H1 (cell line): ENCODE measurements around the gene NPPA. TPM values are rescaled to one million over a fixed set of nuclear protein-coding genes. Genes with fewer than 3 reads are reported as not detected.

Experiments
- CTCF ChIA-PET: fragments of 300-600 bp; sonication (Branson Sonifier 250); formaldehyde crosslinking; loops from one replicate; lab custom pipeline; 2021; ENCODE audit not compliant: partially characterized antibody; lab: Charles Lee
- POLR2A ChIA-PET: fragments of 300-600 bp; sonication (Branson Sonifier 250); formaldehyde crosslinking; loops from one replicate; lab custom pipeline; 2021; ENCODE audit warnings: inconsistent platforms; ENCODE audit not compliant: partially characterized antibody; lab: Charles Lee
- DNase-seq, 2 experiments: peaks; one replicate each; pipeline versions ENCODE4 v3.0.0 to v3.0.0-alpha.2; 2010 to 2022; ENCODE audit warnings: low spot score in 2 of 2, low read depth in 1 of 2, mixed read lengths in 1 of 2
- FAIRE-seq: peaks from 2 replicates; lab custom pipeline; 2011; peaks lifted over from hg19 to GRCh38; lab: Jason Lieb, UNC
- H2AFZ ChIP-seq: 2 replicates; pipeline ENCODE4 v1.8.1; 2012; ENCODE audit warnings: low read length, inconsistent platforms
- H2AK5ac ChIP-seq: 2 replicates; pipeline ENCODE4 v1.6.1; 2013; ENCODE audit warnings: low read depth, low read length
- H2BK120ac ChIP-seq: replicated peaks from 2 replicates; pipeline ENCODE3; 2013; ENCODE audit warnings: low read depth, low read length, inconsistent platforms
- H2BK12ac ChIP-seq: 2 replicates; pipeline ENCODE4 v1.6.1; 2013; ENCODE audit warnings: low read depth, low read length
- H2BK15ac ChIP-seq: 2 replicates; pipeline ENCODE4 v1.6.1; 2013; ENCODE audit warnings: low read length
- H2BK20ac ChIP-seq: 2 replicates; pipeline ENCODE4 v1.6.1; 2013; ENCODE audit warnings: low read length
- H2BK5ac ChIP-seq: 2 replicates; pipeline ENCODE4 v1.6.1; 2013; ENCODE audit warnings: low read depth, low read length
- H3K14ac ChIP-seq: 2 replicates; pipeline ENCODE4 v1.6.1; 2013; ENCODE audit warnings: inconsistent platforms; ENCODE audit not compliant: insufficient read length
- H3K18ac ChIP-seq: 2 replicates; pipeline ENCODE4 v1.6.1; 2013; ENCODE audit warnings: low read length; ENCODE audit errors: extremely low read depth
- H3K23ac ChIP-seq: 2 replicates; pipeline ENCODE4 v1.6.1; 2013; ENCODE audit warnings: inconsistent platforms; ENCODE audit not compliant: insufficient read length
- H3K23me2 ChIP-seq: 2 replicates; pipeline ENCODE4 v1.6.1; 2013; ENCODE audit warnings: low read depth, low read length
- H3K27ac ChIP-seq: 2 replicates; pipeline ENCODE4 v1.6.1; 2011; ENCODE audit warnings: low read depth, low read length, inconsistent platforms
- H3K27me3 ChIP-seq, 4 experiments: replicated peaks in 1 of 4; 1 replicate in 1 of 4; 2 replicates in 3 of 4; pipeline versions ENCODE4 v1.6.1 to v1.8.1; 2011 to 2013; ENCODE audit warnings: low read length in 3 of 4, mild to moderate bottlenecking in 3 of 4, inconsistent platforms in 2 of 4, mixed read lengths in 2 of 4, moderate library complexity in 1 of 4; ENCODE audit not compliant: control insufficient read depth in 3 of 4, insufficient read depth in 3 of 4; ENCODE audit errors: extremely low read depth in 1 of 4
- H3K36me3 ChIP-seq, 4 experiments: 2 replicates each; pipeline versions ENCODE4 v1.6.1 to v1.8.1; 2011 to 2013; ENCODE audit warnings: mild to moderate bottlenecking in 4 of 4, low read length in 3 of 4, moderate library complexity in 2 of 4, control low read depth in 1 of 4, inconsistent platforms in 1 of 4; ENCODE audit not compliant: insufficient read depth in 4 of 4, control insufficient read depth in 2 of 4
- H3K4ac ChIP-seq: replicated peaks from 2 replicates; pipeline ENCODE3; 2013; ENCODE audit warnings: low read length, low read depth, mixed read lengths, inconsistent platforms; ENCODE audit not compliant: insufficient read length
- H3K4me1 ChIP-seq, 4 experiments: replicated peaks in 1 of 4; 1 replicate in 1 of 4; 2 replicates in 3 of 4; pipeline versions ENCODE4 v1.6.1 to v1.8.1; 2011 to 2013; ENCODE audit warnings: low read length in 3 of 4, inconsistent platforms in 2 of 4, mixed read lengths in 1 of 4; ENCODE audit not compliant: insufficient read depth in 4 of 4, control insufficient read depth in 3 of 4
- H3K4me2 ChIP-seq, 2 experiments: 2 replicates each; pipeline versions ENCODE4 v1.6.1 to v1.8.1; 2011 to 2013; ENCODE audit warnings: low read depth in 2 of 2, low read length in 2 of 2, control low read depth in 1 of 2, inconsistent platforms in 1 of 2, mild to moderate bottlenecking in 1 of 2; ENCODE audit not compliant: insufficient read depth in 1 of 2
- H3K4me3 ChIP-seq, 4 experiments: fragments of 200-600, 300-600 bp in 1 of 4; sonication (generic), shearing (Covaris generic), sonication (Bioruptor Twin) in 1 of 4; 2 replicates each; pipeline versions ENCODE4 v1.5.1 to v1.8.1; 2011 to 2016; ENCODE audit warnings: low read length in 4 of 4, low read depth in 3 of 4, control low read depth in 2 of 4, inconsistent platforms in 2 of 4, mild to moderate bottlenecking in 2 of 4, mixed read lengths in 1 of 4, moderate library complexity in 1 of 4; ENCODE audit not compliant: insufficient read depth in 2 of 4; ENCODE audit errors: extremely low read depth in 1 of 4
- H3K56ac ChIP-seq: replicated peaks from 2 replicates; pipeline ENCODE3; 2013; ENCODE audit warnings: low read depth, mild to moderate bottlenecking, mixed read lengths, low read length, inconsistent platforms; ENCODE audit not compliant: insufficient read length
- H3K79me1 ChIP-seq: 2 replicates; pipeline ENCODE4 v1.6.1; 2013; ENCODE audit warnings: low read depth, low read length, control low read depth
- H3K79me2 ChIP-seq, 2 experiments: 2 replicates each; pipeline versions ENCODE4 v1.6.1 to v1.8.1; 2012 to 2013; ENCODE audit warnings: low read length in 2 of 2, mild to moderate bottlenecking in 2 of 2, inconsistent platforms in 1 of 2; ENCODE audit not compliant: insufficient read depth in 2 of 2, control insufficient read depth in 1 of 2
- H3K9ac ChIP-seq, 4 experiments: replicated peaks in 1 of 4; 1 replicate in 1 of 4; 2 replicates in 3 of 4; pipeline versions ENCODE4 v1.6.1 to v1.8.1; 2011 to 2013; ENCODE audit warnings: low read depth in 3 of 4, low read length in 3 of 4, control low read depth in 2 of 4, mild to moderate bottlenecking in 2 of 4, moderate library complexity in 2 of 4, inconsistent platforms in 1 of 4; ENCODE audit errors: extremely low read depth in 1 of 4
- H3K9me3 ChIP-seq, 2 experiments: 2 replicates each; pipeline versions ENCODE4 v1.6.1 to v1.8.1; 2012 to 2013; ENCODE audit warnings: mild to moderate bottlenecking in 2 of 2, moderate library complexity in 2 of 2, control low read depth in 1 of 2, inconsistent platforms in 1 of 2, low read depth in 1 of 2, low read length in 1 of 2, mixed read lengths in 1 of 2; ENCODE audit not compliant: insufficient read depth in 2 of 2
- H4K20me1 ChIP-seq, 2 experiments: replicated peaks in 1 of 2; 2 replicates each; pipeline versions ENCODE3 to v1.8.1; 2011 to 2013; ENCODE audit warnings: inconsistent platforms in 2 of 2, low read length in 2 of 2, mild to moderate bottlenecking in 1 of 2; ENCODE audit not compliant: insufficient read depth in 2 of 2, control insufficient read depth in 1 of 2
- H4K5ac ChIP-seq: 2 replicates; pipeline ENCODE4 v1.6.1; 2013; ENCODE audit warnings: low read length, low read depth, mixed read lengths, inconsistent platforms; ENCODE audit not compliant: insufficient read length
- H4K8ac ChIP-seq: 2 replicates; pipeline ENCODE4 v1.8.0; 2013; ENCODE audit warnings: mild to moderate bottlenecking, moderate library complexity, low read length, inconsistent platforms; ENCODE audit not compliant: insufficient read depth; ENCODE audit errors: extremely low read depth
- H4K91ac ChIP-seq: replicated peaks from 2 replicates; pipeline ENCODE3; 2013; ENCODE audit warnings: low read length, mixed read lengths, inconsistent platforms; ENCODE audit not compliant: insufficient read length
- CHD1 ChIP-seq: IDR thresholded peaks from 2 replicates; pipeline ENCODE4 v1.6.1; 2012; ENCODE audit warnings: low read depth, low read length, improper control_type of control experiment
- CTBP2 ChIP-seq: IDR thresholded peaks from 2 replicates; pipeline ENCODE4 v1.7.0; 2011; ENCODE audit warnings: borderline replicate concordance, mild to moderate bottlenecking, moderate library complexity, mixed read lengths, low read length; ENCODE audit not compliant: insufficient read depth, insufficient read length
- HDAC2 ChIP-seq, 2 experiments: fragments of 300-600 bp in 1 of 2; sonication (generic) in 1 of 2; IDR thresholded peaks; 2 replicates each; pipeline ENCODE4 v1.6.1; 2011 to 2012; ENCODE audit warnings: low read depth in 2 of 2, low read length in 2 of 2, mild to moderate bottlenecking in 2 of 2, moderate library complexity in 2 of 2, borderline replicate concordance in 1 of 2, inconsistent platforms in 1 of 2
- KDM4A ChIP-seq: IDR thresholded peaks from one replicate; pipeline ENCODE4 v1.7.1; 2012; ENCODE audit warnings: low read depth, mild to moderate bottlenecking, moderate library complexity, low read length, inconsistent platforms; ENCODE audit not compliant: severe bottlenecking
- RFX5 ChIP-seq: IDR thresholded peaks from 2 replicates; pipeline ENCODE4 v1.6.1; 2011; ENCODE audit warnings: low read depth, low read length, improper control_type of control experiment, borderline replicate concordance
- SIN3A ChIP-seq, 2 experiments: IDR thresholded peaks in 1 of 2; conservative IDR thresholded peaks in 1 of 2; 2 replicates each; pipeline ENCODE4 v1.6.1; 2011 to 2012; ENCODE audit warnings: low read length in 2 of 2, improper control_type of control experiment in 1 of 2, low read depth in 1 of 2, mild to moderate bottlenecking in 1 of 2
- WGBS, 2 experiments: shearing (Covaris generic) in 1 of 2; methylation state at CpG; one replicate each; pipeline versions ENCODE4 v1.1.6 to v1.1.7; 2013 to 2015; ENCODE audit warnings: low lambda C conversion rate in 2 of 2, mixed read lengths in 2 of 2, inconsistent platforms in 1 of 2, low coverage in 1 of 2, missing lambda C conversion rate in 1 of 2; ENCODE audit not compliant: insufficient replicate concordance in 2 of 2, insufficient coverage in 1 of 2, insufficient read length in 1 of 2; ENCODE audit errors: extremely low coverage in 1 of 2, missing lambda C conversion rate in 1 of 2; 5-methylcytosine and 5-hydroxymethylcytosine counted together
- polyA plus RNA-seq, 7 experiments: library from polyadenylated mRNA; depleted of rRNA in 3 of 7; stranded (reverse) in 5 of 7; unstranded in 2 of 7; fragments of >200 nt in 5 of 7; fragments of 200-250 nt in 2 of 7; gene quantifications; 1 replicate in 5 of 7; 2 replicates in 1 of 7; 4 replicates in 1 of 7; pipeline versions ENCODE4 v1.2.1 to v1.2.3, GENCODE V29; 2011 to 2013; ENCODE audit warnings: missing spikeins in 2 of 7, mixed read lengths in 2 of 7
- total RNA-seq: library from RNA; stranded (reverse); fragmentation: NEBNext Ultra II Directional; extraction: Animal tissue kit (Norgen Biotek cat#: 25700); gene quantifications from 2 replicates; pipeline ENCODE4 v1.2.1, GENCODE V29; 2021

Gene NPPA
- total and polyA plus RNA-seq, 2 of the 8 experiments (the other 6 are each of a cell fraction or from before 2014, with no cell fraction given), result not detected

- H2AK5ac ChIP-seq, result no peak overlapping the region
- H3K23ac ChIP-seq, result no peak overlapping the region
- H3K79me2 ChIP-seq, result no peaks in the 10 kb centered on the region
- H3K18ac ChIP-seq, result no peak overlapping the region
- no peak overlapping the region for H4K8ac ChIP-seq
- H3K27ac ChIP-seq, result no peak overlapping the region
- CTCF ChIA-PET, result interaction anchor here (0.7 to 8.8 kb wide), 25 partner anchors 10 to 302 kb away, joined by 3 to 67 read pairs (median 5); partner anchors contain the start of gene NPPA
- H3K4ac ChIP-seq, result no peak overlapping the region
- H4K5ac ChIP-seq, result no peak overlapping the region
- no peak overlapping the region for H2AFZ ChIP-seq
- peaks cover 15 to 25% of the 10 kb centered on the region in 2 experiments for H4K20me1 ChIP-seq
- no peaks in the 10 kb centered on the region for H3K79me1 ChIP-seq
- FAIRE-seq (no peak), DNase-seq (no peak)
- 92% methylated on average over 36 of the region's 36 CpGs; no CpG with 5 or more reads in 1 of the 2 experiments for WGBS, 2 experiments
- peaks cover 50 to 89% (median 82%) of the 10 kb centered on the region in 4 experiments for H3K36me3 ChIP-seq
- no peak overlapping the region for H2BK20ac ChIP-seq
- H4K91ac ChIP-seq, result no peak overlapping the region
- no peaks in the 10 kb centered on the region for H3K27me3 ChIP-seq
- POLR2A ChIA-PET, result interaction anchor here (1.3 to 8.1 kb wide), 4 partner anchors 11 to 71 kb away, joined by 4 to 72 read pairs (median 4); partner anchors contain the start of gene NPPA
- no peaks in the 10 kb centered on the region for H3K4me1 ChIP-seq
- H3K4me3 ChIP-seq, result no peak overlapping the region
- TF ChIP-seq CTBP2 (no peak), KDM4A (no peak), HDAC2 (IDR thresholded peaks at IDR 0.05; ENCODE audit: borderline replicate concordance in 1 of 2, low read depth in 2 of 2, low read length in 2 of 2) (no peak), RFX5 (no peak), CHD1 (no peak), SIN3A (conservative IDR thresholded peaks at IDR 0.05 in 1 of 2, IDR thresholded peaks at IDR 0.05 in 1 of 2; ENCODE audit: low read depth in 1 of 2, low read length in 2 of 2) (no peak)
- TF ChIP-seq, all 59 proteins: peak for 0
- Histone ChIP-seq H3K14ac (no peak overlapping the region), H3K9ac (no peak overlapping the region), H3K9me3 (no peaks in the 10 kb centered on the region), H2BK15ac (no peak overlapping the region), H2BK12ac (no peak overlapping the region), H3K4me2 (no peak overlapping the region), H3K23me2 (no peaks in the 10 kb centered on the region), H2BK120ac (no peak overlapping the region), H2BK5ac (no peak overlapping the region), H3K56ac (no peak overlapping the region)
These were observed 10.4 kb downstream of the NPPA start for GRCh38 chr1:11836955-11837766.
